ENCODE measurements around the gene ATP10B.

Gene ATP10B

DNA sequence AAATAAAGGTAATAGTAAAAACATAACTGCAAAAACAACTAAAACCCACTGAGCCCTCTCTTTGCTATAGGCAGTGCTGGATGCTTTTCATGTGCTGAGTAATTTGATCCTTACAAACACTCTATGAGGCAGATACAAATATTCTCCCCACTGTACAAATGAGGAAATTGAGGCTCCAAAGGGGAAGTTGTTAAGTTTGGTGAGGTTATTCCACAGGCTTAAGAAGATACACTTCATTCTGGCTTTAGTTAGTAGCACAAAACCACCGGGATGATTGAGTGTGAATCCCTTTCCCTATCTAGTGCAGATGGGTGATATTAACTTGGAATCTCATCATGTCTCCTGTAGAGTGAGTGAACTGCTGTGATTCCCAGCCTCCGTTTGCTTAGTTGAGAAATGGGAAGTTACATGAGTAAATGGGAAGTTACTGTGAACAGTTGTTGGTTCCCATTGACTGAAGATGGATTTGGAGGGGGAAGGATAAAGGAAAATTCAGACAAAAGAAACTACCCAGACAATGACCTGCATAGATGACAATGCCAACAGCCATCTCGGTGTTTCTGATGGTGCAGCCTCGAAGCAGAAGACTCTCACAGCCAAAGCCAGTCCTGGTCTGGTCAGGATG, 208.3 kb downstream of the ATP10B start:
- Histone ChIP-seq H3K36me3 (ENCODE audit: control insufficient read depth, insufficient read depth, low read length) (no peaks in the 10 kb centered on the region), H3K4me3 (ENCODE audit: insufficient read depth, low read depth, low read length, poor library complexity, severe bottlenecking) (no peak overlapping the region), H3K27ac (ENCODE audit: insufficient read depth, low read length, poor library complexity, severe bottlenecking) (no peak overlapping the region), H3K9me3 (ENCODE audit: control insufficient read depth, low read length) (no peaks in the 10 kb centered on the region), H3K4me1 (ENCODE audit: control insufficient read depth, insufficient read depth, low read length, poor library complexity, severe bottlenecking) (no peaks in the 10 kb centered on the region), H3K27me3 (replicated peaks; ENCODE audit: control insufficient read depth, insufficient read depth, low read length, poor library complexity, severe bottlenecking) (no peaks in the 10 kb centered on the region)
- DNase-seq, result no peak

GRCh38 chr5:160641405-160641804, 210.6 kb downstream of the ATP10B start:
- H3K4me3 ChIP-seq (ENCODE audit: insufficient read depth, low read depth, low read length, poor library complexity, severe bottlenecking), result no peak overlapping the region
- H3K9me3 ChIP-seq (ENCODE audit: control insufficient read depth, low read length), result no peaks in the 10 kb centered on the region
- H3K27ac ChIP-seq (ENCODE audit: insufficient read depth, low read length, poor library complexity, severe bottlenecking), result no peak overlapping the region
- H3K27me3 ChIP-seq (replicated peaks; ENCODE audit: control insufficient read depth, insufficient read depth, low read length, poor library complexity, severe bottlenecking), result no peaks in the 10 kb centered on the region
- H3K36me3 ChIP-seq (ENCODE audit: control insufficient read depth, insufficient read depth, low read length), result no peaks in the 10 kb centered on the region
- no peaks in the 10 kb centered on the region for H3K4me1 ChIP-seq (ENCODE audit: control insufficient read depth, insufficient read depth, low read length, poor library complexity, severe bottlenecking)
- DNase-seq, result no peak

- no peak for DNase-seq
- Histone ChIP-seq H3K4me1 (ENCODE audit: control insufficient read depth, insufficient read depth, low read length, poor library complexity, severe bottlenecking) (no peaks in the 10 kb centered on the region), H3K4me3 (ENCODE audit: insufficient read depth, low read depth, low read length, poor library complexity, severe bottlenecking) (no peak overlapping the region), H3K27ac (ENCODE audit: insufficient read depth, low read length, poor library complexity, severe bottlenecking) (no peak overlapping the region), H3K36me3 (ENCODE audit: control insufficient read depth, insufficient read depth, low read length) (no peaks in the 10 kb centered on the region), H3K9me3 (ENCODE audit: control insufficient read depth, low read length) (no peaks in the 10 kb centered on the region), H3K27me3 (replicated peaks; ENCODE audit: control insufficient read depth, insufficient read depth, low read length, poor library complexity, severe bottlenecking) (no peaks in the 10 kb centered on the region)
Measured at GRCh38 chr5:160640406-160640805, 211.6 kb downstream of the ATP10B start.

DNA sequence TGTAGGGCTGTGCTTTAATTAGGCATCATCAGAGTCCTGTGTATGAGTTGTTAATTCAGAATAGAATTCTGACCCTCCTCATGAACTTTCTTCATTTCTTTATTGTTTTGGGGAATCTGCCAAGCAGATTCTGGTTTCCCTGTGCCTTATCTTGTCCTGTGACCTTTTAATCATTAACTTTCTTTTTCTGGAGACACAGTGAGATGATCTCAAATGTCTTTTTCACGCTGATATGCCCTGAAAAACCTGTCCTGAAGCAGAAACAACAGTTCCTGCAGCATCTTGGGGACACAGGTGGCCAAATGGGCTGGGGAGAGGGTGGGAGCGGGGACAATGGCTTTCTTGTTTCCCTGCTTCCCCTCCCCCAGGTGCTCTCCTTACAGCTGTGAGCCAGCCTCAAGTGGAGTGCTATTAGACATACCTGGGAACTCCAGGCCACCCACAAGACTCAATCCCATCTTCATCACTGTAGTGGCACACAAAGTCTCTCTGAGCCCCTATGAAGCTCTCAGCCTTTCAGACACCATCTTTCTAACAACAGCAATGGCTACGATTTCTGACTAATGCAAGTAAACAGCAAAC, 213.8 kb downstream of the ATP10B start:
- DNase-seq, result no peak
- Histone ChIP-seq H3K9me3 (ENCODE audit: control insufficient read depth, low read length) (no peaks in the 10 kb centered on the region), H3K4me1 (ENCODE audit: control insufficient read depth, insufficient read depth, low read length, poor library complexity, severe bottlenecking) (no peaks in the 10 kb centered on the region), H3K4me3 (ENCODE audit: insufficient read depth, low read depth, low read length, poor library complexity, severe bottlenecking) (no peak overlapping the region), H3K27me3 (replicated peaks; ENCODE audit: control insufficient read depth, insufficient read depth, low read length, poor library complexity, severe bottlenecking) (no peaks in the 10 kb centered on the region), H3K36me3 (ENCODE audit: control insufficient read depth, insufficient read depth, low read length) (no peaks in the 10 kb centered on the region), H3K27ac (ENCODE audit: insufficient read depth, low read length, poor library complexity, severe bottlenecking) (no peak overlapping the region)

GRCh38 chr5:160637357-160638090, 214.5 kb downstream of the ATP10B start:
- no peaks in the 10 kb centered on the region for H3K4me1 ChIP-seq (ENCODE audit: control insufficient read depth, insufficient read depth, low read length, poor library complexity, severe bottlenecking)

DNA sequence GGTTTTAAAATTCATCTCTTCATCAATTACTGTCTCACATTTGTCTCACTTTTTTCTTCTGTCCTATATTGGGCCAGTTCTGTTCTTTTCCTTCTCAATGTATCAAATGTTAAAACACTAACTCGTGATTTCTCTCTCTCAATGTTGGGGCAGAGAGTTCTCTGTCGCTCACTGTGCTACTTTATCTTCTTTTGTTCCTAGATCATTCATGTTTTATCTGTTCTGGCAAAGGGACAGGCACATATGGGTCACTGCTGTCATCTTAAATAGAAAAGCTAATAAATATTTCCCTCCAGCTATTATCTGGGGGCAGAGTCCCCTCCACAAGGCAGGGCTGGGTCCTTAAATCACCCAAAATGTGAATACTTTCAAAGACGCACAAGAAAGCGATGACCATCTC, 216.3 kb downstream of the ATP10B start:
- no peaks in the 10 kb centered on the region for H3K4me1 ChIP-seq (ENCODE audit: control insufficient read depth, insufficient read depth, low read length, poor library complexity, severe bottlenecking)
- no peaks in the 10 kb centered on the region for H3K27me3 ChIP-seq (replicated peaks; ENCODE audit: control insufficient read depth, insufficient read depth, low read length, poor library complexity, severe bottlenecking)
- no peak for DNase-seq
- H3K4me3 ChIP-seq (ENCODE audit: insufficient read depth, low read depth, low read length, poor library complexity, severe bottlenecking), result no peak overlapping the region
- no peaks in the 10 kb centered on the region for H3K36me3 ChIP-seq (ENCODE audit: control insufficient read depth, insufficient read depth, low read length)
- no peaks in the 10 kb centered on the region for H3K9me3 ChIP-seq (ENCODE audit: control insufficient read depth, low read length)
- no peak overlapping the region for H3K27ac ChIP-seq (ENCODE audit: insufficient read depth, low read length, poor library complexity, severe bottlenecking)

More at GRCh38 chr5:160637357-160638090, 214.5 kb downstream of the ATP10B start:
- H3K27ac ChIP-seq (ENCODE audit: insufficient read depth, low read length, poor library complexity, severe bottlenecking), result no peak overlapping the region
- H3K9me3 ChIP-seq (ENCODE audit: control insufficient read depth, low read length), result no peaks in the 10 kb centered on the region
- no peaks in the 10 kb centered on the region for H3K27me3 ChIP-seq (replicated peaks; ENCODE audit: control insufficient read depth, insufficient read depth, low read length, poor library complexity, severe bottlenecking)
- DNase-seq, result no peak
- H3K4me3 ChIP-seq (ENCODE audit: insufficient read depth, low read depth, low read length, poor library complexity, severe bottlenecking), result no peak overlapping the region
- H3K36me3 ChIP-seq (ENCODE audit: control insufficient read depth, insufficient read depth, low read length), result no peaks in the 10 kb centered on the region

DNA sequence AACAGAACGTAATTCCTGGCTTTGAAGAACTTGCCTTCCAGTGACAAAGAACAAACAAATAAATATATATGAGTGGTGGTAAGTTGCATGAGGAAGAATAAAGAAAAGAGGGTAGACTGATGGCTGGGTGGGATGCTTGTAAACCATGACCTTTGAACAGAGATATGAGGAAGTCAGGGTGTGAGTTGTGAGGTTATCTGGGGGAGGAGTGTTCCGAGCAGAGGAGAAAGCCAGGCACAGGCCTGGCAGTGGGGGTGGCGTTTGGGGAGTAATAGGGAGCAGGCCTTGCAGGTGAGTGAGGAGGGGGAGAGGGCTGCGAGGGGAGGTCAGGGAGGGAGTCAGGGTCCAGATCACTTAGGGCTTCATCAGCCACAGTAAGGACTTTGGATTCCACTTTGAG, 217.0 kb downstream of the ATP10B start:
- DNase-seq, result no peak
- H3K4me3 ChIP-seq (ENCODE audit: insufficient read depth, low read depth, low read length, poor library complexity, severe bottlenecking), result no peak overlapping the region
- no peaks in the 10 kb centered on the region for H3K27me3 ChIP-seq (replicated peaks; ENCODE audit: control insufficient read depth, insufficient read depth, low read length, poor library complexity, severe bottlenecking)
- no peaks in the 10 kb centered on the region for H3K4me1 ChIP-seq (ENCODE audit: control insufficient read depth, insufficient read depth, low read length, poor library complexity, severe bottlenecking)
- H3K9me3 ChIP-seq (ENCODE audit: control insufficient read depth, low read length), result no peaks in the 10 kb centered on the region
- H3K27ac ChIP-seq (ENCODE audit: insufficient read depth, low read length, poor library complexity, severe bottlenecking), result no peak overlapping the region
- no peaks in the 10 kb centered on the region for H3K36me3 ChIP-seq (ENCODE audit: control insufficient read depth, insufficient read depth, low read length)

GRCh38 chr5:160629003-160629402, 223.0 kb downstream of the ATP10B start:
- no peak overlapping the region for H3K27ac ChIP-seq (ENCODE audit: insufficient read depth, low read length, poor library complexity, severe bottlenecking)
- no peaks in the 10 kb centered on the region for H3K4me1 ChIP-seq (ENCODE audit: control insufficient read depth, insufficient read depth, low read length, poor library complexity, severe bottlenecking)
- DNase-seq, result no peak
- no peaks in the 10 kb centered on the region for H3K36me3 ChIP-seq (ENCODE audit: control insufficient read depth, insufficient read depth, low read length)
- no peaks in the 10 kb centered on the region for H3K9me3 ChIP-seq (ENCODE audit: control insufficient read depth, low read length)
- H3K4me3 ChIP-seq (ENCODE audit: insufficient read depth, low read depth, low read length, poor library complexity, severe bottlenecking), result no peak overlapping the region
- no peaks in the 10 kb centered on the region for H3K27me3 ChIP-seq (replicated peaks; ENCODE audit: control insufficient read depth, insufficient read depth, low read length, poor library complexity, severe bottlenecking)

- Histone ChIP-seq H3K36me3 (ENCODE audit: control insufficient read depth, insufficient read depth, low read length) (no peaks in the 10 kb centered on the region), H3K27me3 (replicated peaks; ENCODE audit: control insufficient read depth, insufficient read depth, low read length, poor library complexity, severe bottlenecking) (no peaks in the 10 kb centered on the region), H3K4me3 (ENCODE audit: insufficient read depth, low read depth, low read length, poor library complexity, severe bottlenecking) (no peak overlapping the region), H3K9me3 (ENCODE audit: control insufficient read depth, low read length) (no peaks in the 10 kb centered on the region), H3K4me1 (ENCODE audit: control insufficient read depth, insufficient read depth, low read length, poor library complexity, severe bottlenecking) (no peaks in the 10 kb centered on the region), H3K27ac (ENCODE audit: insufficient read depth, low read length, poor library complexity, severe bottlenecking) (no peak overlapping the region)
- DNase-seq, result no peak
Measured at GRCh38 chr5:160628619-160628968, 223.4 kb downstream of the ATP10B start.

- Histone ChIP-seq H3K4me1 (ENCODE audit: control insufficient read depth, insufficient read depth, low read length, poor library complexity, severe bottlenecking) (no peaks in the 10 kb centered on the region), H3K4me3 (ENCODE audit: insufficient read depth, low read depth, low read length, poor library complexity, severe bottlenecking) (no peak overlapping the region), H3K36me3 (ENCODE audit: control insufficient read depth, insufficient read depth, low read length) (no peaks in the 10 kb centered on the region), H3K27me3 (replicated peaks; ENCODE audit: control insufficient read depth, insufficient read depth, low read length, poor library complexity, severe bottlenecking) (no peaks in the 10 kb centered on the region), H3K27ac (ENCODE audit: insufficient read depth, low read length, poor library complexity, severe bottlenecking) (no peak overlapping the region), H3K9me3 (ENCODE audit: control insufficient read depth, low read length) (no peaks in the 10 kb centered on the region)
- no peak for DNase-seq
Measured at GRCh38 chr5:160627921-160628618, 223.9 kb downstream of the ATP10B start.
